Measurements from ENCODE around the gene AREL1. TPM values are rescaled to one million over a fixed set of nuclear protein-coding genes. Genes with fewer than 3 reads are reported as not detected.

The AREL1 gene
- polyA plus RNA-seq, 1 donor from 2014 or later: 30.4 TPM

DNA sequence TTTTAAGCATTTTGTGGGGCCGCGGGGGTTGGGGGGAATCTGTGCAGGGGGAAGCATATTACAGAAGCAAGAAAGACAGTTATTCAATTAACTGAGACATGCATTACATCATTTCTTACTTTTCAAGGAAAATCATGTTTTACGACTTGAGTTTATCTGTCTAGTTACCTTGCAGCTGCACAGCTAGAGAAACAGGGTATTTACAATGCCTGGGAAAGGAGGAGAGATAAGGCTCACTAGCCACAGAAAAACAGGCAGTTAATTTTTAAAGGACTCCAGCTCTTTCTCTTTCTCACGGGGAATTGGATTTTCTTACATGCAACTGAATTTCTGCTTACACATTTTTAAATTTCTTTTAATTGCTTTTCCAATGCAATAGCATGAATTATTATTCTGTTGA is 22.2 kb upstream of the AREL1 start:
- Histone ChIP-seq H3K27me3 (ENCODE audit: insufficient read depth, low read depth, low read length) (no peaks in the 10 kb centered on the region), H3K27ac (ENCODE audit: low read length) (no peak overlapping the region), H3K79me2 (replicated peaks; ENCODE audit: insufficient read depth, low read length) (no peaks in the 10 kb centered on the region), H2AFZ (ENCODE audit: low read depth, low read length) (no peak overlapping the region), H3K9me3 (ENCODE audit: low read length) (no peaks in the 10 kb centered on the region), H3F3A (ENCODE audit: insufficient read depth, low read length, poor library complexity, severe bottlenecking) (no peaks in the 10 kb centered on the region), H3K4me2 (ENCODE audit: low read length) (no peak overlapping the region), H3K4me3 (ENCODE audit: low read length) (no peak overlapping the region), H3K36me3 (ENCODE audit: insufficient read depth, low read length) (no peaks in the 10 kb centered on the region), H3K9ac (ENCODE audit: low read length) (no peak overlapping the region), H3K9me2 (ENCODE audit: insufficient read depth, low read length) (no peaks in the 10 kb centered on the region), H4K20me1 (ENCODE audit: insufficient read depth) (no peaks in the 10 kb centered on the region)
- TF ChIP-seq MXI1 (conservative IDR thresholded peaks at IDR 0.05; ENCODE audit: poor library complexity, severe bottlenecking): no peak
- TF ChIP-seq SMC3 (conservative IDR thresholded peaks at IDR 0.05; ENCODE audit: poor library complexity): no peak
- TF ChIP-seq, protein P1, sequence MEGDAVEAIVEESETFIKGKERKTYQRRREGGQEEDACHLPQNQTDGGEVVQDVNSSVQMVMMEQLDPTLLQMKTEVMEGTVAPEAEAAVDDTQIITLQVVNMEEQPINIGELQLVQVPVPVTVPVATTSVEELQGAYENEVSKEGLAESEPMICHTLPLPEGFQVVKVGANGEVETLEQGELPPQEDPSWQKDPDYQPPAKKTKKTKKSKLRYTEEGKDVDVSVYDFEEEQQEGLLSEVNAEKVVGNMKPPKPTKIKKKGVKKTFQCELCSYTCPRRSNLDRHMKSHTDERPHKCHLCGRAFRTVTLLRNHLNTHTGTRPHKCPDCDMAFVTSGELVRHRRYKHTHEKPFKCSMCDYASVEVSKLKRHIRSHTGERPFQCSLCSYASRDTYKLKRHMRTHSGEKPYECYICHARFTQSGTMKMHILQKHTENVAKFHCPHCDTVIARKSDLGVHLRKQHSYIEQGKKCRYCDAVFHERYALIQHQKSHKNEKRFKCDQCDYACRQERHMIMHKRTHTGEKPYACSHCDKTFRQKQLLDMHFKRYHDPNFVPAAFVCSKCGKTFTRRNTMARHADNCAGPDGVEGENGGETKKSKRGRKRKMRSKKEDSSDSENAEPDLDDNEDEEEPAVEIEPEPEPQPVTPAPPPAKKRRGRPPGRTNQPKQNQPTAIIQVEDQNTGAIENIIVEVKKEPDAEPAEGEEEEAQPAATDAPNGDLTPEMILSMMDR (IDR thresholded peaks at IDR 0.05; ENCODE audit: poor library complexity, severe bottlenecking): no peak
- TF ChIP-seq EP300 (conservative IDR thresholded peaks at IDR 0.05; ENCODE audit: poor library complexity, severe bottlenecking): no peak
- TF ChIP-seq TAF1 (IDR thresholded peaks at IDR 0.05; ENCODE audit: low read depth): no peak
- no peak for TF ChIP-seq POLR2AphosphoS5 (IDR thresholded peaks at IDR 0.05)
- TF ChIP-seq EZH2 (IDR thresholded peaks at IDR 0.05; ENCODE audit: borderline replicate concordance, insufficient read depth, low read length, poor library complexity, severe bottlenecking): no peak
- TF ChIP-seq RAD21 (conservative IDR thresholded peaks at IDR 0.05): no peak
- TF ChIP-seq, protein P2, sequence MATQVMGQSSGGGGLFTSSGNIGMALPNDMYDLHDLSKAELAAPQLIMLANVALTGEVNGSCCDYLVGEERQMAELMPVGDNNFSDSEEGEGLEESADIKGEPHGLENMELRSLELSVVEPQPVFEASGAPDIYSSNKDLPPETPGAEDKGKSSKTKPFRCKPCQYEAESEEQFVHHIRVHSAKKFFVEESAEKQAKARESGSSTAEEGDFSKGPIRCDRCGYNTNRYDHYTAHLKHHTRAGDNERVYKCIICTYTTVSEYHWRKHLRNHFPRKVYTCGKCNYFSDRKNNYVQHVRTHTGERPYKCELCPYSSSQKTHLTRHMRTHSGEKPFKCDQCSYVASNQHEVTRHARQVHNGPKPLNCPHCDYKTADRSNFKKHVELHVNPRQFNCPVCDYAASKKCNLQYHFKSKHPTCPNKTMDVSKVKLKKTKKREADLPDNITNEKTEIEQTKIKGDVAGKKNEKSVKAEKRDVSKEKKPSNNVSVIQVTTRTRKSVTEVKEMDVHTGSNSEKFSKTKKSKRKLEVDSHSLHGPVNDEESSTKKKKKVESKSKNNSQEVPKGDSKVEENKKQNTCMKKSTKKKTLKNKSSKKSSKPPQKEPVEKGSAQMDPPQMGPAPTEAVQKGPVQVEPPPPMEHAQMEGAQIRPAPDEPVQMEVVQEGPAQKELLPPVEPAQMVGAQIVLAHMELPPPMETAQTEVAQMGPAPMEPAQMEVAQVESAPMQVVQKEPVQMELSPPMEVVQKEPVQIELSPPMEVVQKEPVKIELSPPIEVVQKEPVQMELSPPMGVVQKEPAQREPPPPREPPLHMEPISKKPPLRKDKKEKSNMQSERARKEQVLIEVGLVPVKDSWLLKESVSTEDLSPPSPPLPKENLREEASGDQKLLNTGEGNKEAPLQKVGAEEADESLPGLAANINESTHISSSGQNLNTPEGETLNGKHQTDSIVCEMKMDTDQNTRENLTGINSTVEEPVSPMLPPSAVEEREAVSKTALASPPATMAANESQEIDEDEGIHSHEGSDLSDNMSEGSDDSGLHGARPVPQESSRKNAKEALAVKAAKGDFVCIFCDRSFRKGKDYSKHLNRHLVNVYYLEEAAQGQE (IDR thresholded peaks at IDR 0.05; ENCODE audit: borderline replicate concordance): no peak

- Histone ChIP-seq H3K9ac (ENCODE audit: low read length) (no peak overlapping the region), H2AFZ (ENCODE audit: low read depth, low read length) (no peak overlapping the region), H3K9me2 (ENCODE audit: insufficient read depth, low read length) (no peaks in the 10 kb centered on the region), H3K4me3 (ENCODE audit: low read length) (no peak overlapping the region), H3K36me3 (ENCODE audit: insufficient read depth, low read length) (no peaks in the 10 kb centered on the region), H3K27me3 (ENCODE audit: insufficient read depth, low read depth, low read length) (no peaks in the 10 kb centered on the region), H3K27ac (ENCODE audit: low read length) (no peak overlapping the region), H3K4me2 (ENCODE audit: low read length) (no peak overlapping the region), H3K79me2 (replicated peaks; ENCODE audit: insufficient read depth, low read length) (no peaks in the 10 kb centered on the region), H4K20me1 (ENCODE audit: insufficient read depth) (no peaks in the 10 kb centered on the region), H3F3A (ENCODE audit: insufficient read depth, low read length, poor library complexity, severe bottlenecking) (no peaks in the 10 kb centered on the region), H3K9me3 (ENCODE audit: low read length) (no peaks in the 10 kb centered on the region)
- TF ChIP-seq EP300 (conservative IDR thresholded peaks at IDR 0.05; ENCODE audit: poor library complexity, severe bottlenecking) (no peak), SMC3 (conservative IDR thresholded peaks at IDR 0.05; ENCODE audit: poor library complexity) (no peak), POLR2AphosphoS5 (IDR thresholded peaks at IDR 0.05) (no peak)
- TF ChIP-seq, protein P2 (IDR thresholded peaks at IDR 0.05; ENCODE audit: borderline replicate concordance): no peak
Observed at GRCh38 chr14:74733221-74733620, 20.3 kb upstream of the AREL1 start.

Measured in neural cell (in vitro differentiated cells).